ENCODE results near the gene CCDC154.

Gene CCDC154

GRCh38 chr16:1488054-1488601 is 43.8 kb upstream of the CCDC154 start (continued):
- no peak for TF ChIP-seq ZSCAN16 (tag by site-specific recombination; IDR thresholded peaks at IDR 0.05)
- TF ChIP-seq ZBTB48 (tag by site-specific recombination; IDR thresholded peaks at IDR 0.05) = no peak
- no peak for TF ChIP-seq ZNF132 (tag by site-specific recombination; IDR thresholded peaks at IDR 0.05; ENCODE audit: borderline replicate concordance)
- no peak for TF ChIP-seq KLF8 (tag by site-specific recombination; IDR thresholded peaks at IDR 0.05)

- no peak overlapping the region for H3K27ac ChIP-seq (ENCODE audit: extremely low read depth, low read depth, low read length)
- no peak for TF ChIP-seq ZSCAN4 (tag by site-specific recombination; IDR thresholded peaks at IDR 0.05)
- TF ChIP-seq SP7 (tag by site-specific recombination; IDR thresholded peaks at IDR 0.05) = no peak
- no peak for TF ChIP-seq ZNF501 (tag by site-specific recombination; IDR thresholded peaks at IDR 0.05)
- no peaks in the 10 kb centered on the region for H3K36me3 ChIP-seq (ENCODE audit: control insufficient read depth in 2 of 2, insufficient read depth in 1 of 2, low read length in 2 of 2)
- no peaks in the 10 kb centered on the region for H3K9me3 ChIP-seq (ENCODE audit: control insufficient read depth, insufficient read depth, low read depth, low read length)
- ChIA-PET POLR2A (interaction anchor here (1.1 kb wide), 1 partner anchor 10 kb away, joined by 3 read pairs; no protein-coding TSS in a partner anchor), CTCF (no interaction called here)
- no peaks in the 10 kb centered on the region for H3K4me1 ChIP-seq (ENCODE audit: control insufficient read depth, insufficient read depth, low read length)
- no peak overlapping the region for H3K4me3 ChIP-seq (ENCODE audit: low read depth, low read length)
Measured at GRCh38 chr16:1487395-1488053, 43.2 kb upstream of the CCDC154 start.

GRCh38 chr16:1486551-1487390 is 42.4 kb upstream of the CCDC154 start:
- Histone ChIP-seq H3K27ac (ENCODE audit: extremely low read depth, low read depth, low read length) (no peak overlapping the region), H3K9me3 (ENCODE audit: control insufficient read depth, insufficient read depth, low read depth, low read length) (no peaks in the 10 kb centered on the region), H3K4me3 (ENCODE audit: low read depth, low read length) (no peak overlapping the region), H3K36me3 (ENCODE audit: control insufficient read depth in 2 of 2, insufficient read depth in 1 of 2, low read length in 2 of 2) (no peaks in the 10 kb centered on the region), H3K4me1 (ENCODE audit: control insufficient read depth, insufficient read depth, low read length) (no peaks in the 10 kb centered on the region)
- ChIA-PET CTCF (no interaction called here), POLR2A (interaction anchor here (1.1 kb wide), 1 partner anchor 9 kb away, joined by 3 read pairs; no protein-coding TSS in a partner anchor)
- TF ChIP-seq ZNF558 (tag by site-specific recombination; IDR thresholded peaks at IDR 0.05) (no peak), ZNF488 (tag by site-specific recombination; IDR thresholded peaks at IDR 0.05) (no peak), PRDM2 (tag by site-specific recombination; IDR thresholded peaks at IDR 0.05; ENCODE audit: borderline replicate concordance) (no peak), ELK4 (IDR thresholded peaks at IDR 0.05; ENCODE audit: borderline replicate concordance, low read depth, low read length) (no peak), ZNF341 (tag by site-specific recombination; IDR thresholded peaks at IDR 0.05; ENCODE audit: low read depth) (no peak), SP3 (tag by site-specific recombination; IDR thresholded peaks at IDR 0.05) (no peak), ZNF645 (tag by site-specific recombination; IDR thresholded peaks at IDR 0.05) (no peak), ZNF223 (tag by site-specific recombination; IDR thresholded peaks at IDR 0.05) (no peak), ZBTB48 (tag by site-specific recombination; IDR thresholded peaks at IDR 0.05) (no peak), ZNF23 (tag by site-specific recombination; IDR thresholded peaks at IDR 0.05; ENCODE audit: borderline replicate concordance) (no peak), SALL2 (tag by site-specific recombination; IDR thresholded peaks at IDR 0.05; ENCODE audit: borderline replicate concordance) (no peak)

All from HEK293 (cell line).